Frontal cortex (tissue), 4 donors: ENCODE data around the gene B4GALNT2. TPM values are rescaled to one million over a fixed set of nuclear protein-coding genes. Genes with fewer than 3 reads are reported as not detected.

ENCODE experiments used
- DNase-seq, 2 donors: peaks; one replicate each; pipeline ENCODE4 v3.0.0; 2012; ENCODE audit warnings: low spot score in 2 of 2
- FAIRE-seq: peaks from 2 replicates; lab custom pipeline; 2012; peaks lifted over from hg19 to GRCh38; lab: Jason Lieb, UNC
- total RNA-seq: library from RNA; depleted of rRNA; stranded (reverse); fragments of >200 nt; gene quantifications from one replicate; pipeline ENCODE4 v1.2.3, GENCODE V29; 2014
- donor health status: control.
- donor health status: control.
- donor health status: control.

B4GALNT2 gene
- total RNA-seq, 1 donor from 2014 or later = not detected

- no peak for DNase-seq
Observed at GRCh38 chr17:49200423-49201083, 68.0 kb downstream of the B4GALNT2 start.

GRCh38 chr17:49201481-49201927, 68.9 kb downstream of the B4GALNT2 start:
- DNase-seq (no peak), FAIRE-seq (no peak)

More at GRCh38 chr17:49200423-49201083, 68.0 kb downstream of the B4GALNT2 start:
- no peak for FAIRE-seq

- no peak for DNase-seq
- no peak for FAIRE-seq
Observed at GRCh38 chr17:49203796-49204195, 71.2 kb downstream of the B4GALNT2 start.

GRCh38 chr17:49204516-49204915, 71.9 kb downstream of the B4GALNT2 start:
- FAIRE-seq = no peak

GRCh38 chr17:49209061-49209571, 76.5 kb downstream of the B4GALNT2 start:
- no peak for FAIRE-seq
- DNase-seq = peak in 1 of 2 donors; percentile 3

More at GRCh38 chr17:49204516-49204915, 71.9 kb downstream of the B4GALNT2 start:
- DNase-seq = no peak

- DNase-seq (peak in 1 of 2 donors; percentile 44), FAIRE-seq (no peak)
Observed at GRCh38 chr17:49210158-49211029, 77.8 kb downstream of the B4GALNT2 start, which contains the start of the genes ABI3 and GNGT2. Gene ABI3 (plus strand): TSS chr17:49210707. CDS start chr17:49210725, 18 bp downstream. Gene GNGT2 (minus strand): TSS chr17:49210574. CDS start chr17:49207422, 3,152 bp downstream.

- no peak for DNase-seq
- no peak for FAIRE-seq
Observed at GRCh38 chr17:49213399-49213798, 80.8 kb downstream of the B4GALNT2 start.

- DNase-seq = no peak
- no peak for FAIRE-seq
Observed at GRCh38 chr17:49213847-49214246, 81.3 kb downstream of the B4GALNT2 start.

- FAIRE-seq = no peak
- peak in 1 of 2 donors; percentile 28 for DNase-seq
Observed at GRCh38 chr17:49214676-49215360, 82.2 kb downstream of the B4GALNT2 start.

GRCh38 chr17:49216482-49216881, 83.9 kb downstream of the B4GALNT2 start:
- DNase-seq (no peak), FAIRE-seq (no peak)

GRCh38 chr17:49216953-49217650, 84.5 kb downstream of the B4GALNT2 start:
- peak in 1 of 2 donors; percentile 43 for DNase-seq
- no peak for FAIRE-seq

GRCh38 chr17:49217651-49218413, 85.3 kb downstream of the B4GALNT2 start:
- FAIRE-seq = no peak
- peak in 1 of 2 donors; percentile 46 for DNase-seq

GRCh38 chr17:49218941-49219913, 86.7 kb downstream of the B4GALNT2 start:
- no peak for FAIRE-seq

GRCh38 chr17:49219987-49220386, 87.4 kb downstream of the B4GALNT2 start:
- FAIRE-seq (no peak), DNase-seq (no peak)

More at GRCh38 chr17:49218941-49219913, 86.7 kb downstream of the B4GALNT2 start:
- peak in 1 of 2 donors; percentile 42 for DNase-seq

- peak in 1 of 2 donors; percentile 24 for DNase-seq
- FAIRE-seq = no peak
Observed at GRCh38 chr17:49223168-49223516, 90.6 kb downstream of the B4GALNT2 start.

GRCh38 chr17:49223517-49224197, 91.1 kb downstream of the B4GALNT2 start:
- peak; percentile 64 for DNase-seq
- FAIRE-seq = no peak
